Measurements from ENCODE around the gene LIN7B. TPM values are rescaled to one million over a fixed set of nuclear protein-coding genes. Genes with fewer than 3 reads are reported as not detected.

The LIN7B gene
- total and polyA plus RNA-seq, 9 of the 15 experiments (the other 6 are each of a cell fraction or from before 2014, with no cell fraction given): 0.89 to 15.7 (median 4.0) TPM

DNA sequence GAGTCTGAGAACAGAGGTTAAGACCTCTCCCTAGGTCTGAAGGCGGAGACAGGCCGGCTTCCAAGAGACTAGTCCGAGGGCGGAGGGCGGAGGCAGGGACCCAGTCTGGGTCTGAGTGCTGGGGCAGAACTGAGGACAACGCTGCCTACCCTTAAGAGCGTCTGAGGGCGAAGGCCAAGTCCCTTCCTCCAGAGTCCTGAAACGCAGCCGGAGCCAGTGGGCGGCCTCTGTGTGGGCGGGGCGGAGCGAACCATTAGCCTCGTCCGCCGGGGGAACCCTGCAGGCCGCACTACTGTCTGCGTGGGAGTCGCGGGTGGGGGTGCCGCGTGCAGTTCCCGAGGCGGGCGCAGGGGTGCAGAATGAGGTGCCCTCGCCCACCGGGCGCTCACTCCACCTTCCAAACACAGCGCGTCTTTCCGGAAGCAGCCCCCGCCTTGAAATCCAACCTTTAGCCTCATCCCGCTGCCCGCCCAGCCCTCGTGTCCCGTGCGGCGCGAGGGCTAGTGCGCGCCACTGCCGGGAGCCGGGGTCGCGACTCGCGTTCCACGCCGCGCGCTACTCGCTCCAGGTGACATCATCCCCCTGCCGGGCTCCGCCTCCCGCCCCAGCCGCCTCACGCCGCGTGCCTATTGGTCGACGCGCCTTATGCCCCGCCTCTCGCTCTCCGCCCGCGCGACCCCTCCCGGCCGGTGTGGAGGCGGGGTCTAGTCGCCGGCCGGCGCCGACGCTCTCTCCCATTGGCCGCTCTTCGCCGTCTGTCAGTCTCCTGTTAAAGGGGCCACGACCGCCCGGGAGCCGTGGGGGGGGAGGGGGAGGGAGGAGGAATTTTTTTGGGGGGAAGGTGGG lies 4.6 kb downstream of the LIN7B start, which contains the start of gene C19orf73 (continued):
- TF ChIP-seq, protein P1, sequence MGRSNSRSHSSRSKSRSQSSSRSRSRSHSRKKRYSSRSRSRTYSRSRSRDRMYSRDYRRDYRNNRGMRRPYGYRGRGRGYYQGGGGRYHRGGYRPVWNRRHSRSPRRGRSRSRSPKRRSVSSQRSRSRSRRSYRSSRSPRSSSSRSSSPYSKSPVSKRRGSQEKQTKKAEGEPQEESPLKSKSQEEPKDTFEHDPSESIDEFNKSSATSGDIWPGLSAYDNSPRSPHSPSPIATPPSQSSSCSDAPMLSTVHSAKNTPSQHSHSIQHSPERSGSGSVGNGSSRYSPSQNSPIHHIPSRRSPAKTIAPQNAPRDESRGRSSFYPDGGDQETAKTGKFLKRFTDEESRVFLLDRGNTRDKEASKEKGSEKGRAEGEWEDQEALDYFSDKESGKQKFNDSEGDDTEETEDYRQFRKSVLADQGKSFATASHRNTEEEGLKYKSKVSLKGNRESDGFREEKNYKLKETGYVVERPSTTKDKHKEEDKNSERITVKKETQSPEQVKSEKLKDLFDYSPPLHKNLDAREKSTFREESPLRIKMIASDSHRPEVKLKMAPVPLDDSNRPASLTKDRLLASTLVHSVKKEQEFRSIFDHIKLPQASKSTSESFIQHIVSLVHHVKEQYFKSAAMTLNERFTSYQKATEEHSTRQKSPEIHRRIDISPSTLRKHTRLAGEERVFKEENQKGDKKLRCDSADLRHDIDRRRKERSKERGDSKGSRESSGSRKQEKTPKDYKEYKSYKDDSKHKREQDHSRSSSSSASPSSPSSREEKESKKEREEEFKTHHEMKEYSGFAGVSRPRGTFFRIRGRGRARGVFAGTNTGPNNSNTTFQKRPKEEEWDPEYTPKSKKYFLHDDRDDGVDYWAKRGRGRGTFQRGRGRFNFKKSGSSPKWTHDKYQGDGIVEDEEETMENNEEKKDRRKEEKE (IDR thresholded peaks at IDR 0.05; ENCODE audit: borderline replicate concordance in 1 of 2, control insufficient read depth in 1 of 2, low read depth in 2 of 2, low read length in 1 of 2): peak in 1 of 2 experiments; percentile 93; a peak in 2 of 4 replicates
- TF ChIP-seq C11orf30 (IDR thresholded peaks at IDR 0.05; ENCODE audit: low read depth) (no peak), LEF1 (IDR thresholded peaks at IDR 0.05) (no peak), CBFB (CRISPR knock-in tag; IDR thresholded peaks at IDR 0.05) (peak; percentile 63; the same call in 1 of the 2 replicates), PCBP2 (IDR thresholded peaks at IDR 0.05; ENCODE audit: low read depth, low read length, poor library complexity, severe bottlenecking) (no peak), NCOA2 (IDR thresholded peaks at IDR 0.05; ENCODE audit: partially characterized antibody in 2 of 2) (no peak), ZC3H4 (CRISPR knock-in tag; IDR thresholded peaks at IDR 0.05; ENCODE audit: borderline replicate concordance) (no peak), EZH2 (IDR thresholded peaks at IDR 0.05; ENCODE audit: borderline replicate concordance, low read depth, low read length) (no peak), TFAM (CRISPR knock-in tag; conservative IDR thresholded peaks at IDR 0.05) (no peak), MTA2 (IDR thresholded peaks at IDR 0.05; ENCODE audit: low read depth) (no peak), PHF8 (IDR thresholded peaks at IDR 0.05; ENCODE audit: borderline replicate concordance, low read length) (peak; percentile 68; the same call in 1 of the 2 replicates), MTA1 (IDR thresholded peaks at IDR 0.05; ENCODE audit: borderline replicate concordance) (peak; percentile 80), ZNF239 (CRISPR knock-in tag; IDR thresholded peaks at IDR 0.05) (no peak), DIDO1 (tag; IDR thresholded peaks at IDR 0.05; ENCODE audit: low read depth) (no peak), FIP1L1 (IDR thresholded peaks at IDR 0.05; ENCODE audit: low read depth, low read length, poor library complexity, severe bottlenecking) (peak; percentile 75), RAD51 (IDR thresholded peaks at IDR 0.05; ENCODE audit: borderline replicate concordance, low read depth) (no peak), ARNT (IDR thresholded peaks at IDR 0.05) (no peak)
- TF ChIP-seq, protein P2, sequence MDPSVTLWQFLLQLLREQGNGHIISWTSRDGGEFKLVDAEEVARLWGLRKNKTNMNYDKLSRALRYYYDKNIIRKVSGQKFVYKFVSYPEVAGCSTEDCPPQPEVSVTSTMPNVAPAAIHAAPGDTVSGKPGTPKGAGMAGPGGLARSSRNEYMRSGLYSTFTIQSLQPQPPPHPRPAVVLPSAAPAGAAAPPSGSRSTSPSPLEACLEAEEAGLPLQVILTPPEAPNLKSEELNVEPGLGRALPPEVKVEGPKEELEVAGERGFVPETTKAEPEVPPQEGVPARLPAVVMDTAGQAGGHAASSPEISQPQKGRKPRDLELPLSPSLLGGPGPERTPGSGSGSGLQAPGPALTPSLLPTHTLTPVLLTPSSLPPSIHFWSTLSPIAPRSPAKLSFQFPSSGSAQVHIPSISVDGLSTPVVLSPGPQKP (CRISPR knock-in tag; IDR thresholded peaks at IDR 0.05): no peak
- TF ChIP-seq, protein P3, sequence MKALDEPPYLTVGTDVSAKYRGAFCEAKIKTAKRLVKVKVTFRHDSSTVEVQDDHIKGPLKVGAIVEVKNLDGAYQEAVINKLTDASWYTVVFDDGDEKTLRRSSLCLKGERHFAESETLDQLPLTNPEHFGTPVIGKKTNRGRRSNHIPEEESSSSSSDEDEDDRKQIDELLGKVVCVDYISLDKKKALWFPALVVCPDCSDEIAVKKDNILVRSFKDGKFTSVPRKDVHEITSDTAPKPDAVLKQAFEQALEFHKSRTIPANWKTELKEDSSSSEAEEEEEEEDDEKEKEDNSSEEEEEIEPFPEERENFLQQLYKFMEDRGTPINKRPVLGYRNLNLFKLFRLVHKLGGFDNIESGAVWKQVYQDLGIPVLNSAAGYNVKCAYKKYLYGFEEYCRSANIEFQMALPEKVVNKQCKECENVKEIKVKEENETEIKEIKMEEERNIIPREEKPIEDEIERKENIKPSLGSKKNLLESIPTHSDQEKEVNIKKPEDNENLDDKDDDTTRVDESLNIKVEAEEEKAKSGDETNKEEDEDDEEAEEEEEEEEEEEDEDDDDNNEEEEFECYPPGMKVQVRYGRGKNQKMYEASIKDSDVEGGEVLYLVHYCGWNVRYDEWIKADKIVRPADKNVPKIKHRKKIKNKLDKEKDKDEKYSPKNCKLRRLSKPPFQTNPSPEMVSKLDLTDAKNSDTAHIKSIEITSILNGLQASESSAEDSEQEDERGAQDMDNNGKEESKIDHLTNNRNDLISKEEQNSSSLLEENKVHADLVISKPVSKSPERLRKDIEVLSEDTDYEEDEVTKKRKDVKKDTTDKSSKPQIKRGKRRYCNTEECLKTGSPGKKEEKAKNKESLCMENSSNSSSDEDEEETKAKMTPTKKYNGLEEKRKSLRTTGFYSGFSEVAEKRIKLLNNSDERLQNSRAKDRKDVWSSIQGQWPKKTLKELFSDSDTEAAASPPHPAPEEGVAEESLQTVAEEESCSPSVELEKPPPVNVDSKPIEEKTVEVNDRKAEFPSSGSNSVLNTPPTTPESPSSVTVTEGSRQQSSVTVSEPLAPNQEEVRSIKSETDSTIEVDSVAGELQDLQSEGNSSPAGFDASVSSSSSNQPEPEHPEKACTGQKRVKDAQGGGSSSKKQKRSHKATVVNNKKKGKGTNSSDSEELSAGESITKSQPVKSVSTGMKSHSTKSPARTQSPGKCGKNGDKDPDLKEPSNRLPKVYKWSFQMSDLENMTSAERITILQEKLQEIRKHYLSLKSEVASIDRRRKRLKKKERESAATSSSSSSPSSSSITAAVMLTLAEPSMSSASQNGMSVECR (CRISPR knock-in tag; IDR thresholded peaks at IDR 0.05): peak; percentile 79; the same call in 1 of the 2 replicates
